Measurements from ENCODE around the gene PSRC1.

GRCh38 chr1:109312246-109312645 lies 29.3 kb upstream of the PSRC1 start:
- TF ChIP-seq CTCF (IDR thresholded peaks at IDR 0.05; ENCODE audit: low read length) = no peak
- TF ChIP-seq EZH2 (IDR thresholded peaks at IDR 0.05; ENCODE audit: borderline replicate concordance, low read length) = no peak
